HG02884 (cell line): Measurements from ENCODE around the gene PARD3B.

ENCODE experiments used
- ATAC-seq: cut with Tn5 transposase; IDR thresholded peaks from one replicate; pipeline ENCODE4 v1.9.1; 2021; ENCODE audit warnings: mild to moderate bottlenecking, moderate library complexity; ENCODE audit not compliant: unreplicated experiment

Gene PARD3B

GRCh38 chr2:204986641-204987040, 441.4 kb downstream of the PARD3B start:
- ATAC-seq: no peak

- no peak for ATAC-seq
Observed at GRCh38 chr2:204988836-204989235, 443.6 kb downstream of the PARD3B start.

- no peak for ATAC-seq
Observed at GRCh38 chr2:204989877-204990276, 444.6 kb downstream of the PARD3B start.

GRCh38 chr2:205001300-205001966, 456.2 kb downstream of the PARD3B start:
- no peak for ATAC-seq

GRCh38 chr2:205002390-205002789, 457.1 kb downstream of the PARD3B start:
- ATAC-seq: no peak

- ATAC-seq: no peak
Observed at GRCh38 chr2:205003288-205003687, 458.0 kb downstream of the PARD3B start.

- no peak for ATAC-seq
Observed at GRCh38 chr2:205010196-205010595, 464.9 kb downstream of the PARD3B start.

- no peak for ATAC-seq
Observed at GRCh38 chr2:205011031-205011430, 465.8 kb downstream of the PARD3B start.

GRCh38 chr2:205012961-205013360, 467.7 kb downstream of the PARD3B start:
- ATAC-seq: no peak

GRCh38 chr2:205013586-205013985, 468.3 kb downstream of the PARD3B start:
- ATAC-seq: no peak

GRCh38 chr2:205014201-205014600, 468.9 kb downstream of the PARD3B start:
- ATAC-seq: no peak

GRCh38 chr2:205017381-205017780, 472.1 kb downstream of the PARD3B start:
- ATAC-seq: no peak

GRCh38 chr2:205017912-205018311, 472.6 kb downstream of the PARD3B start:
- ATAC-seq: no peak

GRCh38 chr2:205020673-205021072, 475.4 kb downstream of the PARD3B start:
- ATAC-seq: no peak

GRCh38 chr2:205022841-205023240, 477.6 kb downstream of the PARD3B start:
- ATAC-seq: no peak

- ATAC-seq: no peak
Observed at GRCh38 chr2:205024822-205025518, 479.7 kb downstream of the PARD3B start.

GRCh38 chr2:205025580-205026240, 480.4 kb downstream of the PARD3B start:
- ATAC-seq: no peak

GRCh38 chr2:205030695-205031094, 485.4 kb downstream of the PARD3B start:
- no peak for ATAC-seq

GRCh38 chr2:205032093-205032551, 486.8 kb downstream of the PARD3B start:
- ATAC-seq: no peak

- no peak for ATAC-seq
Observed at GRCh38 chr2:205033431-205033830, 488.2 kb downstream of the PARD3B start.

- ATAC-seq: no peak
Observed at GRCh38 chr2:205034034-205034433, 488.8 kb downstream of the PARD3B start.

- ATAC-seq: no peak
Observed at GRCh38 chr2:205040323-205040722, 495.0 kb downstream of the PARD3B start.
